Neuron (in vitro differentiated cells): Measurements from ENCODE around the gene CFAP61.

Experiments used
- H2AFZ ChIP-seq: one replicate; pipeline ENCODE4 v1.6.1; 2013; ENCODE audit warnings: low read depth, mild to moderate bottlenecking, inconsistent platforms, low read length, moderate library complexity
- H3K27me3 ChIP-seq: one replicate; pipeline ENCODE4 v1.6.1; 2013; ENCODE audit warnings: low read length; ENCODE audit not compliant: insufficient read depth
- H3K36me3 ChIP-seq: one replicate; pipeline ENCODE4 v1.6.1; 2013; ENCODE audit warnings: low read length; ENCODE audit not compliant: insufficient read depth
- H3K4me1 ChIP-seq: one replicate; pipeline ENCODE4 v1.6.1; 2013; ENCODE audit warnings: low read length; ENCODE audit not compliant: insufficient read depth
- H3K4me3 ChIP-seq: 2 replicates; pipeline ENCODE4 v1.5.1; 2013; ENCODE audit warnings: mild to moderate bottlenecking, low read length, moderate library complexity
- H3K9me3 ChIP-seq: one replicate; pipeline ENCODE4 v1.6.1; 2013; ENCODE audit warnings: low read length

The CFAP61 gene

DNA sequence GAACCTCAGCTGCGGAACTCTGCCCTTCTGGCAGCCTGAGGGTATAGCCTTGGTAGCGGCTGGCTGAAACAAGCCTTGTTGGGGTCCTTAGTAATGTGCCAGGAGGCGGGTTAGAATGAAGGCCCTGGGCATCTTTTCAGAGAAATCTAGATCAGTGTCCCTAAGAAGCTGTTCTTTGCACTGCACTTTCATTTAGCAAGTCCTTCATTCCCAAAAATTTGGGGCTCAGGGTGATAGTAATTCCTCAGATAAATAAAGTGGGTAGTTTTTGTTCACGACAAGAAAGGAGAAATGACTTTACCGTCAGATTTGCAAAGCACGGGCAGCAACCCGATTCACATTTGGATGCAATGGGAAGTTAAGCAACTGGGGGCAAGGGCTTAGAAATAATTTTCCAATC lies 318.8 kb downstream of the CFAP61 start:
- no peak overlapping the region for H2AFZ ChIP-seq
- H3K36me3 ChIP-seq: no peaks in the 10 kb centered on the region
- peaks cover 39% of the 10 kb centered on the region for H3K4me1 ChIP-seq
- H3K27me3 ChIP-seq: peaks cover 71% of the 10 kb centered on the region
- peak overlapping the region; percentile 59 for H3K4me3 ChIP-seq
- H3K9me3 ChIP-seq: peaks cover 11% of the 10 kb centered on the region

DNA sequence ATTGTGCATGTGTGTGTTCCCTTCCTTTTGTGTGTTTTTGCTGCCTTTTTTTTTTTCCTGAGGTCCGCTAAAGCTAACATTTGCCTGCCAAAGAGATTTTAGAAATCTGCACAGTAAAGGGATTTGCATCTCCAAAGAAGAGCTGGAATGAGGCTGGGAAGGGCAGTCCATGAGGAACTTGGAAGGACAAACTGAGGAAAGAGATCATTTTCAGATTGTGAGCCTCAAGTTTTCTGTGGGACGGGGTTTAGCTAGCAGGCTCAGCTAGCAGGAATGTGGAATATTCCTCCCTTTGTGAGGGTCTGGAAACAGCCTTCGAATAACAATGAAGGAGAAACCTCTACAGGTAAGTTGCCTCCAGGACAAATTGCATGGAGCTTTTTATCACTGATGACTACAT lies 319.3 kb downstream of the CFAP61 start:
- Histone ChIP-seq H3K4me3 (peak overlapping the region; percentile 59), H3K36me3 (no peaks in the 10 kb centered on the region)

DNA sequence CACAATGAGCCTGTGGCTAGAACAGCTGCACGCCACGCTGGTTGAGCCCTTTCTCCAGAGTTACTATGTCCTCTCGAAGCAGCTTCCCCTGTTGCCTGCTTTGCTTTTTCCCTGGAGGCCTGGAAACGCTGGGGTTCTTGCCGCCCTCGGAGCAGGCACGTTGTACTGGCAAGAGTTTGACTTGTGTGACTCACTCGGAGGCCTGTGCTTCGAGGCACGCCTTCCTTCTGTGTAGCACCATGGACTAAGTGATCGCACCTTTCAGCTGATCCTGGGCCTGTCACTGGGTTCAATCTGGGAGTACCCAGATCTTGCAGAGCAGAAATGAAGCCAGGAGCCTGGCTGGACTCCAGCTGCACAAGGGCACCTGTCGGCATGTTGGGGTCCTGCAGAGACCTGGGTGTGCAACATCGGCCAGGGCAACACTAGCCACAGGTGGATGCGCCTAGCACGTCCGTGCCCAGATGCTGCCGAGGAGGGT lies 320.8 kb downstream of the CFAP61 start:
- Histone ChIP-seq H3K9me3 (peaks cover 11% of the 10 kb centered on the region), H2AFZ (no peak overlapping the region), H3K27me3 (peaks cover 78% of the 10 kb centered on the region), H3K4me3 (no peak overlapping the region), H3K36me3 (no peaks in the 10 kb centered on the region), H3K4me1 (peaks cover 28% of the 10 kb centered on the region)

More for the DNA sequence above, 319.3 kb downstream of the CFAP61 start:
- Histone ChIP-seq H3K4me1 (peaks cover 34% of the 10 kb centered on the region), H3K9me3 (peaks cover 11% of the 10 kb centered on the region), H2AFZ (no peak overlapping the region), H3K27me3 (peaks cover 75% of the 10 kb centered on the region)

DNA sequence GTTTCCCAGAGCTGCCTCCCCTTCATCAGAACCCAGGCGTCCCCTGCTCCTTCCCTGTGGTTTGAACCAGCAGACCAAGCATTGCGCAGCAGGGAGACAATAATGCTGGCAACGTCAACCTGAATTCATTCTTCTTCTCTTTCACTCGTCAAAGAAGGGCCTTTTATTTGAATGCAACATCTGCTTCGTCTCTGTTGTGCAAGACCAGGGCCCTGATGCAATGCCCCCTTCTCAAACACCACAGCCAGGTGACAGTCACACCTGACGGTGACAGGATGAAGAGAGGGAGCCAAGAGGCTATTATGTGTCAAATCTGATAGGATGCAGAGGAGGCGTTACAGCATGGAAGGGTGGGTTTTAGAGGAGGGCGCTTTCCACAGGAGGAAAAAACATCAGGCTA lies 323.5 kb downstream of the CFAP61 start:
- H3K9me3 ChIP-seq: peaks cover 18% of the 10 kb centered on the region
- H3K36me3 ChIP-seq: no peaks in the 10 kb centered on the region
- H2AFZ ChIP-seq: no peak overlapping the region
- no peak overlapping the region for H3K4me3 ChIP-seq
- H3K4me1 ChIP-seq: peaks cover 16% of the 10 kb centered on the region
- peaks cover 58% of the 10 kb centered on the region for H3K27me3 ChIP-seq

DNA sequence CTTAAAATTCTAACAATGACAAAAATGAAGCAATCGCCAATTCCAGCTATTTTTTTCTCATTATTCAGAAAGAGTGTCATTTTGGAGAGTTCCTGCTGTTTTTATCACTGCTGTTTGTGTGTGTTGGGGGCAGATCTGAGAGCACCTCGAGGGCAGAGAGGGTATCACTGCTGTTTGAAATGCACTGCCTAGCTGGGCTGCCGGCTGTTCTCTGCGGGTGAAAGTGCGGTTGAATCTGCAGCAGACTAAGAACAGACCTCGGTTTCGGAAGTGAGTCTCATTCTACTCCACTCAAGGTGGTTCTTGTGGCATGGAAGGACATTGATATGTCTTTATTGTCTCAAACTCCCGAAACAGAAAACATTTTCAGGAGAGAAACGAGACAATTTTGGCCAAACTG lies 333.9 kb downstream of the CFAP61 start:
- H3K4me1 ChIP-seq: no peaks in the 10 kb centered on the region
- no peaks in the 10 kb centered on the region for H3K27me3 ChIP-seq
- H3K4me3 ChIP-seq: no peak overlapping the region
- no peak overlapping the region for H2AFZ ChIP-seq
- no peaks in the 10 kb centered on the region for H3K36me3 ChIP-seq
- H3K9me3 ChIP-seq: no peaks in the 10 kb centered on the region

DNA sequence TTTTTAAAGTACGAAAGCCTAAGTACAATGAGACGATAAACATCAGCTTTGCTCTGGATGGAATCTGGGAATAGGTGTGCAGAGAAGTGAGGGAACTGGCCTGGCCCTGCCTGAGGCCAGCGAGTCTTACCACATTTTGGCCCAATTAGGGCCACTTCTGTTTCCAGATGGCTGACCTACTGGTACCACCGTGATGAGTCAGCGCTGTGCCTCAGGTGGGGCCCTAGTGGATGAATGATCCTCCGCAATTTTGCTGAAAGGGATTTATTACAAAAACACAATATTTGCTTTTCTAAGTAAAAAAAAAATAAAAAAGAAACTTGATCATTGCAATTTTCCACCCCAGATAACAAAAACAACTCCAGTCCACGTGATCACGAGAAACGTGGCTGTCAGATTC lies 338.1 kb downstream of the CFAP61 start:
- no peak overlapping the region for H2AFZ ChIP-seq
- no peaks in the 10 kb centered on the region for H3K36me3 ChIP-seq
- H3K9me3 ChIP-seq: no peaks in the 10 kb centered on the region
- peaks cover 6% of the 10 kb centered on the region for H3K4me1 ChIP-seq
- no peaks in the 10 kb centered on the region for H3K27me3 ChIP-seq
- H3K4me3 ChIP-seq: no peak overlapping the region

DNA sequence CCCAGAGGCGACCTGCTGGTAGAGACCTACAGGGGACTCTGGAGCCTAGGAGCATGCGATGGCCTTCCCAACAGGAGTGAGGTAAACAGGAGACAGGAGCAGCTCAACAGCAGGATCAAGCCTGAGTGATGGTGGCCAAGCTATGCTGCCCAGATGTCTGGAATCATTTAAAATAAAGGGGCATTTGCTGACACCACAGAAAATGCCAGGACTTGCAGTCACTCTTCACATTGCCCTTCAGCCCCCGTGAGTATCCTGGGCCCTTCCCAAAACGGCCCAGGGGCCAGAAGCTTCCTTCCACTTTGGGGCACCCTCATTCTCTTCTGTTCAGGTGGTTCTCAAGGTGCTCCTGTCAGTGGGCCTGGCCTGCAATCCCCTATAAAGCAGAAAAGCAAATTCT lies 338.8 kb downstream of the CFAP61 start:
- no peak overlapping the region for H3K4me3 ChIP-seq
- no peaks in the 10 kb centered on the region for H3K36me3 ChIP-seq
- no peaks in the 10 kb centered on the region for H3K27me3 ChIP-seq
- no peaks in the 10 kb centered on the region for H3K9me3 ChIP-seq
- H3K4me1 ChIP-seq: peaks cover 13% of the 10 kb centered on the region
- H2AFZ ChIP-seq: no peak overlapping the region

DNA sequence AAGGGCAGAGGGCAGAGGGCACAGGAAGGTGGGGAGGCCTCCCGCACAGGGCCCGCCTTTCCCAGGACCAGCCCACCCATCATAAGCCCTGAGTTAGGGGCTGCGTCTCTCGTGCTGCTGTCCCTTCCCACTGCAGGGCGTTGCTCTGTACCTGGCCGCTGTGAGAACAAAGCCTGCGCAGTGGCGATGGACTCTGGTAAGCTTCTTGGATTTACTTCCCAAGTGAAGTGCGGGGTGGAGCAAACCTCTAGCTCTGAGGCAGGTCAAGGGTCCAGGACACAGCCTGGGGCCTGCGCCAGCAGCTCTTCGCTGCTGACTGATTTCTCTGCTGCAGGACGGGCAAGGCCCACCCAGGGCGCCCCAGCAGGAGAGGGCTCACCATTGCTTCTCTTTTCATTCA lies 339.4 kb downstream of the CFAP61 start:
- H3K4me1 ChIP-seq: peaks cover 18% of the 10 kb centered on the region
- H3K4me3 ChIP-seq: no peak overlapping the region
- no peaks in the 10 kb centered on the region for H3K9me3 ChIP-seq
- no peaks in the 10 kb centered on the region for H3K36me3 ChIP-seq
- no peak overlapping the region for H2AFZ ChIP-seq
- no peaks in the 10 kb centered on the region for H3K27me3 ChIP-seq

DNA sequence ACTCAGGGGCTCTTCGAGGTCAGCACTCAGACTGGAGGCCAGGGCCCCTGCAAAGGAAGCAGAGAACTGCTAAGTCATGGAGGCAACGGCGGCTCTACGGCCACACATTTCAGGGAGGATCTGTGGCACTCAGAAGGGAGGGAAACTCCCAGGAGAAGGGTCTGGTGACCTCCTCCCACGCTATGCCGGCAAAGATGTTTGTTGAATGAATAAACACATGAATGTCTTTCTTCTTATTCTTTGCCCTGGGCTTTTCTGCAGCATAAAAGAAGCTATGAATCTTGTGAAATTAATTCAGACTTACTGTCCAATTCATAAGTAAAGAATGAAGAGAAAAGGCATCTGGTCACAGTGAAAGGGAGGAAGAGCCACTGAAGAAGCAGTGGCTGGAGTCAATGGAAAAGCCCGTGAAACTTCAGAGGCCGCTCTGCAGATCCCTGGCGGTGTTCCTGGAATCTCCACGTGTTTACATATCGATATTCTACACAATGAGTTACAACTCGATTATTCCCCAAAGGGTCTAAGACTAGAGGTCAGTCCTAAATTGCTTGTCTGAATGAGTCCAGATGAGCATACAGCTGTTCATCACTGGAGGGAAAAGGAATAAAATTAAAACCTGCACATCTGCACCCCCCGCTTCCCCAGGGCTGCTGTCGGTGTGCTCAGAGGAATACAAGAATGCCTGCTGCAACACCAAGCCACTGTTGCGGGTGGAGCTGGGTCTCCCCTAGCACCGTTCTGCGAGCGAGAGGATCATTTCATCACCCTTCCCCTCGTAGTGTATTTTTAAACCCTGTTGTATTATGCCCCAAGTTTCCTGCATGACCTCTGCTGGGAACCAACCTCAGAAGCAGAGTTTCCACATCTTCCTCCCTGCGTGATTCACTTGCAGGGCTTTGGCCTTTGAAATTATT lies 341.1 kb downstream of the CFAP61 start:
- Histone ChIP-seq H3K27me3 (no peaks in the 10 kb centered on the region), H3K9me3 (no peaks in the 10 kb centered on the region), H3K36me3 (no peaks in the 10 kb centered on the region), H3K4me3 (no peak overlapping the region), H3K4me1 (peaks cover 31% of the 10 kb centered on the region), H2AFZ (no peak overlapping the region)

DNA sequence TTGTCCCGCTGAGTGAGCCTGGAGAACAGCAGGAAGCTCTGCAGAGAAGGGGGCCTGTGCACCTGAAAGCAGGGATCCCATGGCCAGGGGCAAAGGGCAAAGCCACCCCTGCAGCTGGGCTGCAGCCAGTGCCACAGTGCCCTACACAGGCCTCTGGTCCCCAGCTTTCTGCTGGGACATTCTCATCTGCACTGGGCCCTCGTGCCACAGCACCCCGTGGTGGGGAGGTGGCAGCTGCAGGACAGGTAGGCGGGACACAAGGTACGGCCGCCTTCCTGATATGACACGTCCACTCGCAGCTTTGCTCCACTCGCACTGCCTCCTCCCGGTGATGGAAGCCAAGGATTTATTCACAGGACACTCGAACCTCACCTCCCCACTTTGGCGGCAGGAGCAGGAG lies 342.8 kb downstream of the CFAP61 start:
- Histone ChIP-seq H3K4me3 (no peak overlapping the region), H3K27me3 (no peaks in the 10 kb centered on the region), H3K36me3 (no peaks in the 10 kb centered on the region), H2AFZ (no peak overlapping the region), H3K9me3 (no peaks in the 10 kb centered on the region), H3K4me1 (peaks cover 31% of the 10 kb centered on the region)

DNA sequence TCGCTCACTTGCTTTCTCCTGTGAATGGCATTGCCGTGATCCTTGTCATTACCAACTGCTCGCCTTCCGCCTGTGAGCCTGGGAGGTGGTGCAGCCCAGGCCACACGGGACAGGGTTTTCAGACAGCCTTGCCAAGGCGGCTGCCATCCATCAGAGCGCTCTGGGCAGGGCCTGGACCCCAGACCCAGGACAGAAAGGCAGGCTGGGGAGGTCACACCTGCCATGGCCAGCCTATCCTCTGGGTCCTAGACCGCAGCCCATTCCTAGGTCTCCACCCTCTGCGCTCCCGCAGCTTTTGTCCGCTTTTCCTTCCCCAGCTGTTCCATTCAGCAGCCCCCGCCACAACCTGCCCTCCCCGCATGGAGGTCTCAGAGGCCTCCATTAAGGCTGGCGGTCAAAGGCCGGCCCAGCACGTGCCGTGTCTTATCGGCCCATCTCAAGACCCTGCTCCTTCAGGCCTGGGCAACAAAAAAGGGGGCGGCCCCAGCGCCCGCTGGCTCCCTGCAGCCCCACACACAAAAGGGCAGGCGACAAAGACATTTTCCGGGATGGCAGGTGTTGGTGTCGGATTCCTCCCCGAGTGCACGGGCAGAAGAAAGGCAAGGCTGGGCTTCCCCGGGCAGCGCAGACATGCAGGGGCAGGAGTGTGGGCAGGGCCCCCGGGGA lies 343.7 kb downstream of the CFAP61 start:
- H3K27me3 ChIP-seq: no peaks in the 10 kb centered on the region
- no peaks in the 10 kb centered on the region for H3K9me3 ChIP-seq
- H3K4me1 ChIP-seq: peaks cover 31% of the 10 kb centered on the region
- H2AFZ ChIP-seq: no peak overlapping the region
- H3K4me3 ChIP-seq: no peak overlapping the region
- no peaks in the 10 kb centered on the region for H3K36me3 ChIP-seq

DNA sequence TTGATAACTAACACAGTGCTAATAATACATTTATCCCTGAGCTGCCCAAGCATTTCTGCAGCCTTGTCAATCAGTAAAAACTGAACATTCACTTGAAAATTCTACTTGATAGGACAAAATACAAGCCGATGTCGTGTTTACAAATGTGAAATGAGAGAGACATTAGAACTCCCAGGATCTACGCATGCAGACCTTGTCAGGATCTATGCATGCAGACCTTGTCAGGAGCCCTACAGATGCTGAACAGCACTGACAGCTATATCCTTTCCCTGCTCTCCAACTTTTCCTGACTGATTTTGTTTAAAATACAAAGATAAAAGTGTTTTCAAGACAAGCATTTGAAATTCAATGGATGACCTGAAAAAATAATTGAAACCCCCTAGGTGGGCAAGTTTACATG lies 344.5 kb downstream of the CFAP61 start:
- no peaks in the 10 kb centered on the region for H3K36me3 ChIP-seq
- no peaks in the 10 kb centered on the region for H3K9me3 ChIP-seq
- peaks cover 31% of the 10 kb centered on the region for H3K4me1 ChIP-seq
- H2AFZ ChIP-seq: no peak overlapping the region
- H3K4me3 ChIP-seq: no peak overlapping the region
- H3K27me3 ChIP-seq: no peaks in the 10 kb centered on the region

DNA sequence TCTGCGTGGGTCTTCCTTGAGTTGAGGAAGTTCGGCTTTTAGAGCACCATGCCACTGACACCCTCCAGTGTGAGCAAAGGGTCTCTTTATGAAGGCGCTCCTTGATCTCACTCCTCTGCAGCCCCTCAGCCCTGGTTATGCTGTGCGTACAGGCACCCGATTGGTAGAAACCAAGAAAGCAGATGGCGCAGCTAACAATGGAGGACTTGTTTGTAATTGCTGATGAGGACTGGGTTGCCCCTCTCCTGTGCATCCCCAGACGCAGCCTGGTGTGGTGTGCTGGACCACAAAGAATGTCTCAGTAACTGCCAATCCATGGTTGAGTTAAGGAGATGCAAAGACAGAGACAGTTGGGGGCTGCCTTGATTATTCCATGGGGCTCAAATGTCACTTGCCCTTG lies 345.8 kb downstream of the CFAP61 start:
- H3K9me3 ChIP-seq: no peaks in the 10 kb centered on the region
- no peaks in the 10 kb centered on the region for H3K36me3 ChIP-seq
- no peak overlapping the region for H3K4me3 ChIP-seq

More for the DNA sequence above, 345.8 kb downstream of the CFAP61 start:
- Histone ChIP-seq H3K4me1 (peaks cover 31% of the 10 kb centered on the region), H3K27me3 (no peaks in the 10 kb centered on the region), H2AFZ (no peak overlapping the region)
